Muscle of leg (tissue), 11 donors: ENCODE results near the gene DTL. TPM values are rescaled to one million over a fixed set of nuclear protein-coding genes. Genes with fewer than 3 reads are reported as not detected.

Experiments used
- DNase-seq: peaks from one replicate; pipeline ENCODE4 v3.0.0; 2013
- H3K27ac ChIP-seq: one replicate; pipeline ENCODE4 v1.5.1; 2013; ENCODE audit warnings: mild to moderate bottlenecking, low read length, control low read depth
- H3K27me3 ChIP-seq: one replicate; pipeline ENCODE4 v1.6.1; 2013; ENCODE audit warnings: low read length; ENCODE audit not compliant: control insufficient read depth, insufficient read depth
- H3K36me3 ChIP-seq: one replicate; pipeline ENCODE4 v1.6.1; 2013; ENCODE audit warnings: low read length; ENCODE audit not compliant: control insufficient read depth, insufficient read depth
- H3K4me1 ChIP-seq: one replicate; pipeline ENCODE4 v1.6.1; 2013; ENCODE audit warnings: low read length; ENCODE audit not compliant: control insufficient read depth, insufficient read depth
- H3K4me3 ChIP-seq: one replicate; pipeline ENCODE4 v1.5.1; 2013; ENCODE audit warnings: low read length, control low read depth
- H3K9me3 ChIP-seq: replicated peaks from 2 replicates; pipeline ENCODE4 v1.6.1; 2013; ENCODE audit warnings: low read depth, low read length; ENCODE audit not compliant: control insufficient read depth
- WGBS: methylation state at CpG from one replicate; pipeline ENCODE4 v1.1.5; 2013; ENCODE audit warnings: missing lambda C conversion rate; ENCODE audit not compliant: insufficient coverage; 5-methylcytosine and 5-hydroxymethylcytosine counted together
- polyA plus RNA-seq, 8 donors: library from polyadenylated mRNA; unstranded; fragments of 120-200 nt; gene quantifications; one replicate each; pipeline versions ENCODE4 v1.2.1 to v1.2.3, GENCODE V29; 2013; ENCODE audit warnings: inconsistent platforms in 1 of 8, low replicate concordance in 1 of 8; ENCODE audit not compliant: insufficient read length in 8 of 8, insufficient read depth in 1 of 8
- total RNA-seq: library from RNA; stranded (reverse); fragments of 120-200 nt; gene quantifications from one replicate; pipeline ENCODE4 v1.2.4, GENCODE V29; 2013

DTL gene
- total and polyA plus RNA-seq, 9 donors = 7.5 to 14.5 (median 8.7) TPM

- no peak overlapping the region for H3K27ac ChIP-seq
- no CpG with 5 or more reads among the region's 2 CpGs for WGBS
- DNase-seq = no peak
- no peaks in the 10 kb centered on the region for H3K9me3 ChIP-seq
- no peaks in the 10 kb centered on the region for H3K27me3 ChIP-seq
- H3K4me1 ChIP-seq = no peaks in the 10 kb centered on the region
- H3K36me3 ChIP-seq = no peaks in the 10 kb centered on the region
- H3K4me3 ChIP-seq = no peak overlapping the region
Observed at GRCh38 chr1:212121779-212122178, 86.2 kb downstream of the DTL start.

DNA sequence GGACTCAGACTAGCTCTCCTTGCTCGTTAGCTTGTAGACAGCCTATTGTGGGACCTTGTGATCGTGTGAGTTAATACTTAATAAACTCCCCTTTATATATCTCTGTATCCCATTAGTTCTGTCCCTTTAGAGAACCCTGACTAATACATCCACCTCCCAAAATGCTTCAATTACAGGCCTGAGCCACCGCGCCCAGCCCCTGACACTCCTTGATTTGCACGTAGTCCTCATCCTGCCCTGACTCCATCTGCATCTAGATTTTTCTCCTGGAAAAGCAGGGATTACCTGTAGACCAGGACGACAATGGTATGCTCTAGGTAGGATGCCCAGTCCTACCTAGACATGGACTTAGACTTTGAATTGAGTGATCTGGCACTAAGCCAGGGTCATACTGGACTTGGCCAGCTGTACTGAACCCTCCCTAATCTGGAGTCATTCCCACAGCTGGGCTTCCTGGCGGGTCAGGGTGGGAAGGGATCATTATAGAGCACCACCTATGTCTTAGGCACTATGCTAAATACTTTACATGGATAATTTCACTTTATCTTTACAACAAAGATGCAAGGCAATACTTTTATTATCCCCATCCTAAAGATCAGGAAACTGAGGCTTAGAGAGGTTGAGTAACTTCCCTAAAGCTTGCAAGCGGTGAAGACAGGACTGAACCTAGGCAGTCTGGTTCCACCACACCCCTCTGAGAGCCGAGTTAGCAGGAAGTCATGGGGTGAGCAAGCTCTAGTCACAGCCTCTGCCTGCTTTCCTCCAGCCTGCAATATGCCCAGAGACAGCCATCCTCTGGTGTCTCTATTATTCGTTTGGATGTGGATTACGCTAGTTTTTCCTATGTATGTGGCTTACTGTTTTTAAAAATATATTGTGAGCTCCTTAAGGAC lies 89.4 kb downstream of the DTL start:
- Histone ChIP-seq H3K36me3 (no peaks in the 10 kb centered on the region), H3K27ac (no peak overlapping the region), H3K27me3 (no peaks in the 10 kb centered on the region), H3K4me1 (no peaks in the 10 kb centered on the region), H3K4me3 (no peak overlapping the region), H3K9me3 (no peaks in the 10 kb centered on the region)
- WGBS = 87% methylated on average over 6 of the region's 11 CpGs
- DNase-seq = no peak

DNA sequence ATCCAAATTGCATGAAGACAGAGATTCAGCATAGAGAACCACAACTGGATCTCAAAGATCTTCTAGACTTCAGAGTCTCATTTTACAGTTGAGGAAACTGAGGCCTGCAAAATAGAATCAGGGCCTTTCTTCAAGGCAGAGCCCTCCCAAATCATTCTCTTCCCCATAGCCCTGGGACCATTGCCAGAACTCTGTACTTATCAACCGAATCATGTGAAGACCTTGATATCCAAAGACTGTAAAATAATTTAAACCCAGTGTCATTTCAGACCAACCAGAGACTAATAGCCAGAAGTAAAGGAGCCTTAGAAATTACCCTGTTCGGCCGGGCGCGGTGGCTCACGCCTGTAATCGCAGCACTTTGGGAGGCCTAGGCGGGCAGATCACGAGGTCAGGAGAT lies 90.1 kb downstream of the DTL start:
- no peaks in the 10 kb centered on the region for H3K36me3 ChIP-seq
- no peaks in the 10 kb centered on the region for H3K4me1 ChIP-seq
- no peaks in the 10 kb centered on the region for H3K9me3 ChIP-seq
- no peak overlapping the region for H3K27ac ChIP-seq
- 92% methylated on average over 9 of the region's 9 CpGs for WGBS
- H3K27me3 ChIP-seq = no peaks in the 10 kb centered on the region
- no peak for DNase-seq
- H3K4me3 ChIP-seq = no peak overlapping the region

DNA sequence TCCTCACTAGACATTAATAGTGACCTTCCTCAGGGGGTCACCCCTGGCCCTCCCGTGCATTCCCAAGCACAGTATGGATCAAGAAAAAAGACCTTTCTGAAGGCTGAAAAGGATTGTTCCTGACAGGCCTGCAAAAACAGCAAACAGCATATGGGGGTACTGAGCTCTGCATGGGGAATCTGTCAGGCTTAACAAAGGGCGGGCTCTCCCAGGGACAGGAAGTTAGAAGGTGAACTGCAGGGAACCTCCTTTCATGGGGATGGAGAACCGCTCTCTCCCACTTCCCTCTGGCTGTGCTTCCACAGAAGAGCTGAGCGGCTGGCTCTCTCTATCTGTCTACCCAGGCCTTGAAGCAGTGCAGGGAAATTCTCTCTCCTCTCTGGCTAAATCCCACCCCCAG lies 91.7 kb downstream of the DTL start:
- WGBS = 82% methylated on average over 2 of the region's 4 CpGs
- no peaks in the 10 kb centered on the region for H3K4me1 ChIP-seq

GRCh38 chr1:212129781-212130180 lies 94.2 kb downstream of the DTL start:
- no peaks in the 10 kb centered on the region for H3K9me3 ChIP-seq
- H3K4me3 ChIP-seq = no peak overlapping the region
- H3K4me1 ChIP-seq = no peaks in the 10 kb centered on the region
- DNase-seq = no peak
- 92% methylated on average over 6 of the region's 6 CpGs for WGBS
- H3K27me3 ChIP-seq = no peaks in the 10 kb centered on the region
- no peaks in the 10 kb centered on the region for H3K36me3 ChIP-seq
- no peak overlapping the region for H3K27ac ChIP-seq

More for the DNA sequence above, 91.7 kb downstream of the DTL start:
- Histone ChIP-seq H3K27me3 (no peaks in the 10 kb centered on the region), H3K9me3 (no peaks in the 10 kb centered on the region), H3K36me3 (no peaks in the 10 kb centered on the region), H3K27ac (no peak overlapping the region), H3K4me3 (no peak overlapping the region)
- no peak for DNase-seq

DNA sequence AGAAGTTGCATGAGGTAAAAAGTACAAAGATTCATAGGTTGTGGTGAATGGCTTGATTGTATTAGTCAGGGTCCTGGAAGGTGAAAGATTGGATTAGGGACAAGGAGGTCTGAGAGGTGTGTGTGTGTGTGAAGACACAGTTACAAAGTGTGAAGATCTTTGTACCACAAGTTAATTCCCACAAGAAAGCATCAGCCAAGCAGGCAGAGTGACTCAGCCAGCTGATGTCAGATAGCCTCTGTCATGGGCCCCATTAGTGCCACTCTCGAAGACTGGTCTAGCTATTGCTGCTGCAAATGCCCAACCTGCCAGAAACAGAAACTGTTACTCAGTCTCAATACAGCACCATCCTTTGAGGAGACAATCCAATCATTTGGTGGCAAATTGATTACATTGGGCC lies 96.5 kb downstream of the DTL start:
- Histone ChIP-seq H3K4me1 (no peaks in the 10 kb centered on the region), H3K4me3 (no peak overlapping the region), H3K36me3 (no peaks in the 10 kb centered on the region), H3K27me3 (no peaks in the 10 kb centered on the region), H3K27ac (no peak overlapping the region), H3K9me3 (peaks cover 4% of the 10 kb centered on the region)
- no peak for DNase-seq
- 90% methylated on average over 1 of the region's 1 CpG for WGBS

- DNase-seq = no peak
- no peak overlapping the region for H3K4me3 ChIP-seq
- H3K9me3 ChIP-seq = peaks cover 4% of the 10 kb centered on the region
- H3K27ac ChIP-seq = no peak overlapping the region
- no peaks in the 10 kb centered on the region for H3K27me3 ChIP-seq
- H3K4me1 ChIP-seq = no peaks in the 10 kb centered on the region
- WGBS = no CpG with 5 or more reads among the region's 2 CpGs
- H3K36me3 ChIP-seq = no peaks in the 10 kb centered on the region
Observed at GRCh38 chr1:212133319-212133718, 97.8 kb downstream of the DTL start.

GRCh38 chr1:212135166-212135565 lies 99.6 kb downstream of the DTL start:
- Histone ChIP-seq H3K4me1 (peaks cover 2% of the 10 kb centered on the region), H3K4me3 (no peak overlapping the region), H3K27ac (no peak overlapping the region), H3K36me3 (no peaks in the 10 kb centered on the region), H3K27me3 (no peaks in the 10 kb centered on the region), H3K9me3 (peaks cover 4% of the 10 kb centered on the region)
- DNase-seq = no peak
- WGBS = no CpG with 5 or more reads among the region's 2 CpGs

- Histone ChIP-seq H3K4me1 (peaks cover 2% of the 10 kb centered on the region), H3K27ac (no peak overlapping the region), H3K27me3 (no peaks in the 10 kb centered on the region), H3K36me3 (no peaks in the 10 kb centered on the region), H3K9me3 (peaks cover 4% of the 10 kb centered on the region), H3K4me3 (no peak overlapping the region)
- DNase-seq = no peak
- WGBS = 88% methylated on average over 1 of the region's 1 CpG
Observed at GRCh38 chr1:212137854-212138253, 102.3 kb downstream of the DTL start.

DNA sequence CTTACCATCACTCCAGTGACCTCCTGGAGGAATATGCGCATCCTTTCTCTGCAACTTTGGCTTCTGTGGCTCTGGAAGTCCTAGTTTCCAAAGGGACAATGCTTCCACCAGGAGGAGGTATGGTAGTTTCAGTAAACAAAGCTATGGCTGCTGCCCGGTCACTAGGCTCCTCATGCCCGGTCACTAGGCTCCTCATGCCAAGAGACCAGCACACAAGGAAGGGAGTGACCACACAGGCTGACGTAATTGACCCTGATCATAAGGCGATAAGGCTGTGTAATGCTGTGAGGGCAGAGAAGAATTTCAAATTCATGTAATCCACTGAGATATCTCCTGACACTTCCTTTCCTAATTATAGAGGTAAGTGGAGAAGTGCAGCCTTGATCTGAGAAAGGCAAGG lies 102.9 kb downstream of the DTL start:
- no peak overlapping the region for H3K27ac ChIP-seq
- no peaks in the 10 kb centered on the region for H3K27me3 ChIP-seq
- peaks cover 4% of the 10 kb centered on the region for H3K9me3 ChIP-seq
- H3K36me3 ChIP-seq = no peaks in the 10 kb centered on the region
- 80% methylated on average over 1 of the region's 5 CpGs for WGBS
- DNase-seq = no peak
- H3K4me1 ChIP-seq = peaks cover 2% of the 10 kb centered on the region
- H3K4me3 ChIP-seq = no peak overlapping the region
